Stimulated activated CD4-positive, alpha-beta T cell treated with anti-CD3 and anti-CD28 coated beads, Interleukin-4, amount 100 ng/mL, for 1 hour (primary cell): ENCODE data around the gene SAMD15.
A peak's percentile ranks its signal among the peaks of the same experiment; 100 is the strongest.
"Not testable (repeated sequence)": the region's sequence is repeated elsewhere in the genome, so short reads cannot be mapped to it uniquely, and the experiment has no call there.

Experiments used
- DNase-seq: peaks from one replicate; pipeline ENCODE4 v3.0.0-alpha.2; 2020

Gene SAMD15

GRCh38 chr14:77375973-77376770, 1.0 kb upstream of the SAMD15 start:
- DNase-seq, result peak; percentile 43

- DNase-seq, result no peak
These were observed 294 bp downstream of the SAMD15 start for GRCh38 chr14:77377502-77377844.

GRCh38 chr14:77378701-77379100, 1.5 kb downstream of the SAMD15 start:
- DNase-seq, result no peak

GRCh38 chr14:77390188-77390587, 13.0 kb downstream of the SAMD15 start:
- DNase-seq, result no peak

- no peak for DNase-seq
These were observed 23.0 kb downstream of the SAMD15 start for GRCh38 chr14:77400216-77400615.

- DNase-seq, result no peak
These were observed 26.6 kb downstream of the SAMD15 start for GRCh38 chr14:77403768-77404167.

- no peak for DNase-seq
These were observed 28.9 kb downstream of the SAMD15 start for GRCh38 chr14:77406086-77406485.

- DNase-seq, result no peak
These were observed 29.5 kb downstream of the SAMD15 start for GRCh38 chr14:77406718-77407117.

GRCh38 chr14:77407158-77407557, 30.0 kb downstream of the SAMD15 start:
- no peak for DNase-seq

- no peak for DNase-seq
These were observed 32.0 kb downstream of the SAMD15 start for GRCh38 chr14:77409131-77409533.

GRCh38 chr14:77415403-77416030, 38.3 kb downstream of the SAMD15 start:
- not testable (repeated sequence) for DNase-seq

GRCh38 chr14:77416098-77416497, 38.9 kb downstream of the SAMD15 start:
- not testable (repeated sequence) for DNase-seq

GRCh38 chr14:77416836-77417235, 39.7 kb downstream of the SAMD15 start:
- no peak for DNase-seq

- no peak for DNase-seq
These were observed 44.0 kb downstream of the SAMD15 start for GRCh38 chr14:77421201-77421600.

GRCh38 chr14:77423423-77423822, 46.2 kb downstream of the SAMD15 start, which contains the start of gene NOXRED1:
NOXRED1 (minus strand) TSS chr14:77423523; CDS start chr14:77422889, 634 bp downstream.
- DNase-seq, result no peak

GRCh38 chr14:77424862-77425261, 47.7 kb downstream of the SAMD15 start:
- DNase-seq, result no peak

GRCh38 chr14:77426396-77426795, 49.2 kb downstream of the SAMD15 start:
- no peak for DNase-seq

- no peak for DNase-seq
These were observed 58.9 kb downstream of the SAMD15 start for GRCh38 chr14:77436042-77436441.

- DNase-seq, result no peak
These were observed 61.4 kb downstream of the SAMD15 start for GRCh38 chr14:77438596-77438995.

- no peak for DNase-seq
These were observed 62.7 kb downstream of the SAMD15 start for GRCh38 chr14:77439861-77440260.
